MM.1S (cell line): ENCODE results near the gene SH3BGR.

Experiments
- EZH2 ChIP-seq: fragments of 300-600 bp; sonication (generic); optimal IDR thresholded peaks from 2 replicates; pipeline ENCODE3; 2017; ENCODE audit warnings: low read depth, mild to moderate bottlenecking, antibody characterized with exemption, low read length, mixed read lengths
- EZH2phosphoT487 ChIP-seq: fragments of 300-600 bp; sonication (generic); IDR thresholded peaks from 2 replicates; pipeline ENCODE4 v1.6.1; 2018; ENCODE audit warnings: antibody characterized with exemption, low read length
- TF ChIP-seq, protein P1 (sequence below): fragments of 300-600 bp; sonication (generic); IDR thresholded peaks from 2 replicates; pipeline ENCODE4 v1.5.1; 2016; ENCODE audit warnings: antibody characterized with exemption, low read length, mixed read lengths

GRCh38 chr21:39422527-39423241, 29.1 kb upstream of the SH3BGR start:
- TF ChIP-seq EZH2phosphoT487 (no peak), EZH2 (no peak)
- TF ChIP-seq, protein P1, sequence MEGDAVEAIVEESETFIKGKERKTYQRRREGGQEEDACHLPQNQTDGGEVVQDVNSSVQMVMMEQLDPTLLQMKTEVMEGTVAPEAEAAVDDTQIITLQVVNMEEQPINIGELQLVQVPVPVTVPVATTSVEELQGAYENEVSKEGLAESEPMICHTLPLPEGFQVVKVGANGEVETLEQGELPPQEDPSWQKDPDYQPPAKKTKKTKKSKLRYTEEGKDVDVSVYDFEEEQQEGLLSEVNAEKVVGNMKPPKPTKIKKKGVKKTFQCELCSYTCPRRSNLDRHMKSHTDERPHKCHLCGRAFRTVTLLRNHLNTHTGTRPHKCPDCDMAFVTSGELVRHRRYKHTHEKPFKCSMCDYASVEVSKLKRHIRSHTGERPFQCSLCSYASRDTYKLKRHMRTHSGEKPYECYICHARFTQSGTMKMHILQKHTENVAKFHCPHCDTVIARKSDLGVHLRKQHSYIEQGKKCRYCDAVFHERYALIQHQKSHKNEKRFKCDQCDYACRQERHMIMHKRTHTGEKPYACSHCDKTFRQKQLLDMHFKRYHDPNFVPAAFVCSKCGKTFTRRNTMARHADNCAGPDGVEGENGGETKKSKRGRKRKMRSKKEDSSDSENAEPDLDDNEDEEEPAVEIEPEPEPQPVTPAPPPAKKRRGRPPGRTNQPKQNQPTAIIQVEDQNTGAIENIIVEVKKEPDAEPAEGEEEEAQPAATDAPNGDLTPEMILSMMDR = no peak
